ENCODE data around the gene TMEM179.

Gene TMEM179

GRCh38 chr14:104550861-104551728, 53.5 kb downstream of the TMEM179 start:
- TF ChIP-seq CTCF (IDR thresholded peaks at IDR 0.05; ENCODE audit: low read depth, low read length, missing control alignments), result no peak
- in situ Hi-C loops (cut with HindIII; ENCODE audit: low sequenced_read_pairs), result no loop called here
- H3K4me3 ChIP-seq (ENCODE audit: low read depth, low read length), result no peak overlapping the region
- no peak for DNase-seq (ENCODE audit: low read depth)

GRCh38 chr14:104550340-104550860, 54.2 kb downstream of the TMEM179 start:
- in situ Hi-C loops (cut with HindIII; ENCODE audit: low sequenced_read_pairs), result no loop called here

DNA sequence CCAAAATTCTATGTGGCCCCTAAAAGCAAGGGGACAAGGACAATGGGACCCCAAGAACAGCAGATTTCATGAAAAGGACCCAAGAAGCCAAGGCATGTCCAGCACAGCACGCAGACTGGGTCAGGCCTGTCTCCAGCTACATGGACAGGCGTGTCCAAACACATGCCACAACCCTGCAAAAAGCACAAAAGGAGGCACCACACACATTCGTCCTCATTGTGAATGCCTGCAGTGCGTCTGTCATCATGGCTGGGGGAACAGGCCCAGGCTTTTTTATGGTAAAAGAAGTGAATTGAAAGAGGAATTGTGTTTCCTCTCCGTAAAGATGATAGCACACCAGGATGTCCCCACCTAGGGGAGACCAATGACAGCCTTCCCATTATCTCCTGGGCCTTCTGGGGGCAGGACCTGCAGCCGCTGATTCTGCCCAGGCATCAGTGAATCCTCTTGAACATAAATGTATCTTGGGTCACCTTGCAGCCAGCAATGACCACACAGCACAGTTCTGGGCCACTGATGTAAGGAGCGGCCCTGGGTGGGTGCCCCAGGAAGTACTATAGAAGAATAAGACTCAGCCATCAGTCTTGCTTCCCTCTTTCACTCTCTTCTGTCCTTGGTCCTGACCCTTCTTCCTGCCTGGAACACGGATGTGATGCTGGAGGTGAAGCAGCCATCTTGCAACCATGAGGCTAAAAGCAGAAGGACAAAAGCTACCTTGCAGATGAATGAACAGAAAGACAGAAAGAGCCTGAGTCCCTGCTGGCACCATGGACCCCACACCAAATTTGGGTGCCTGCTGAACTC, 54.8 kb downstream of the TMEM179 start:
- no peak for DNase-seq (ENCODE audit: low read depth)
- in situ Hi-C loops (cut with HindIII; ENCODE audit: low sequenced_read_pairs), result no loop called here
- H3K4me3 ChIP-seq (ENCODE audit: low read depth, low read length), result no peak overlapping the region
- no peak for TF ChIP-seq CTCF (IDR thresholded peaks at IDR 0.05; ENCODE audit: low read depth, low read length, missing control alignments)

More at GRCh38 chr14:104550340-104550860, 54.2 kb downstream of the TMEM179 start:
- H3K4me3 ChIP-seq (ENCODE audit: low read depth, low read length), result no peak overlapping the region
- DNase-seq (ENCODE audit: low read depth), result no peak
- TF ChIP-seq CTCF (IDR thresholded peaks at IDR 0.05; ENCODE audit: low read depth, low read length, missing control alignments), result no peak

DNA sequence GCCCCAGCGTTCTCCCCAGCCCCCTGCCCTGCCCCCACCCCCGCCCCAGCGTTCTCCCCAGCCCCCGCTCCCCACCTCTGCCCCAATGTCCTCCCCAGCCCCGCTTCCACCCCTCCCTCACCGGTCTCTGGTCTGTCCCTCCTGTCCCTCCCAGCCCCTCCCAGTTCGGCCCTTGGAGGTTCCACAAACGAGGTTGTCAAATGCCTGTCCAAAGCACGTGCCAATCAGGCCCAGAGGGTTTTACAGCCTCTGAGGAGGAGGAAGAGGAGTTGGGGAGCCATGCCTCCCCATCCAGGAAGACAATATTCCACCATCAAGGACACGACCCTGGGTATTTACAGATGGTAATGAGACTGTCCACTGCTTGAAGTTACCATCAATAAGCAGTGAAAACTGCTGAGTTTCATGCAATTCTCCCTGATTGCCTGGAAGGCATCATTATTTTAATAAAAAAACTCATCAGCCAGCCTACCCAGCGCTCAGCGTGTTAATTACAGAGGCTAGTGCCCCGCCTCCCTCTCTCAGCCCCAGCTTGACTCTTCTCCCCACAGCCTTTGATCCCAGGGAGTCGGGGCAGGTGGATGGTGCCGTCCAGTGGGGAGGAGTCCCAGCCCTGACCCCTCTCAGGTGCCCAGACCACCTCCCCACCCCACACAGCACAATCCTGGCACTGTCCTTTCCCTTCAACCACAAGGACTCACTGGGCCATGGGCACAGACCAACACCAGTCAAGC, 55.6 kb downstream of the TMEM179 start:
- no peak for TF ChIP-seq CTCF (IDR thresholded peaks at IDR 0.05; ENCODE audit: low read depth, low read length, missing control alignments)
- in situ Hi-C loops (cut with HindIII; ENCODE audit: low sequenced_read_pairs), result no loop called here
- no peak overlapping the region for H3K4me3 ChIP-seq (ENCODE audit: low read depth, low read length)
- DNase-seq (ENCODE audit: low read depth), result no peak

- no peak for DNase-seq (ENCODE audit: low read depth)
- no peak for TF ChIP-seq CTCF (IDR thresholded peaks at IDR 0.05; ENCODE audit: low read depth, low read length, missing control alignments)
- in situ Hi-C loops (cut with HindIII; ENCODE audit: low sequenced_read_pairs), result no loop called here
- no peak overlapping the region for H3K4me3 ChIP-seq (ENCODE audit: low read depth, low read length)
Measured at GRCh38 chr14:104547998-104548700, 56.4 kb downstream of the TMEM179 start.
